Activated CD4-positive, alpha-beta T cell treated with anti-CD3 and anti-CD28 coated beads, Interleukin-2, Interleukin-6, amounts not matched to agents 100 ng/mL and 50 ng/mL, durations not matched to agents 16 hours and 8 hours (primary cell): ENCODE measurements around the gene RBL2.
A peak's percentile ranks its signal among the peaks of the same experiment; 100 is the strongest.

Experiments used
- DNase-seq: peaks from one replicate; pipeline ENCODE4 v3.0.0-alpha.2; 2020

The RBL2 gene

DNA sequence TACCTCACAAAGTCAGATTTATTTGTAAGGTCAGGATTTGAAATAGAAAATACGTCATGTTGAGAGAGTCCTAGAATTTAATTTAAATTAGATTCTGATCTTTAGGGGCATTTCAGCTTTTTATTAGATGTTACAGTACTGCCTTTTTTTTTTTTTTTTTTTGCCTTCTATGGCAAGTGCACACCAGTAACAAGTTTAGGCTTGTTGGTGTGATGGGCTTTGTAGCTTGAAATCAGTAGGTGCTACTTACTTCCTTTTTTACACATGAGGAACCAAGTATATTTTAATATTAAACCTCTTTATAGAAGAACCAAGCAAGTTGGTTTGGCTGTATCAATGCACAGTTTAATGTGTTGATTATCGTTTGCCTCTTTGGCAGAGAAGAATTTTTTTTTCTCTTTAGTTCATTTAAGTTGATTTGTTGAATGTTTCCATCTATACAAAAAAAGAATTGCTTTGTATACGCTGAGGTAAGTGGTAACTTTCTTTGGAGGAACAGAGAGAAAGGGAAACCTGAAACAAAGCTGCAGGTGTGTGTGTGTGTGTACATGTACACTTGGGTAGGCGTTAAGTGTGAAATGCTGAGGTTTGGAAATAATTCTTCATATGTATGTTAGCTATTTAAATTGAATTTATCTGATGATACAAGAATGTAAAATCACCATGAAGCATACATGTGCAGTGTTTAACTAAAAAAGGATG, 15.7 kb downstream of the RBL2 start:
- DNase-seq: no peak

GRCh38 chr16:53453928-53454327, 19.7 kb downstream of the RBL2 start:
- DNase-seq: peak; percentile 18

DNA sequence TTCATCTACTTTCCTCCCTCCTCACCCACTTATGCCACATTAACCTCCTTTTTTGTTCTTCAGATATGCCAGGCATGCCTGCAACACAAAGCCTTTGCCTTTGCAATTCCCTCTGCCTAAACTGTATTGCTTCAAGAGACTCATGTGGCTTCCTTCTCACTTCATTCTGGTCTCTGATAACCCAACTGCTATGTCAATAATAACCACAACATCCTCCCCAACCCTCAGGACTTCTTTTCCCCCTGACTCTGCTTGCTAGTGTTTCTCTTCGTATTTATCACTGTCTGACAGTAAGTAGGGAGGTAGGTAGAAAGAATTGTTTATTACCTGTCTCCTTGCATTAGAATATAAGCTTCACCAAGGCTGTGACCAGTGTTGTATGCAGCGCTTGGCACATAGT, 22.4 kb downstream of the RBL2 start:
- peak; percentile 79 for DNase-seq

DNA sequence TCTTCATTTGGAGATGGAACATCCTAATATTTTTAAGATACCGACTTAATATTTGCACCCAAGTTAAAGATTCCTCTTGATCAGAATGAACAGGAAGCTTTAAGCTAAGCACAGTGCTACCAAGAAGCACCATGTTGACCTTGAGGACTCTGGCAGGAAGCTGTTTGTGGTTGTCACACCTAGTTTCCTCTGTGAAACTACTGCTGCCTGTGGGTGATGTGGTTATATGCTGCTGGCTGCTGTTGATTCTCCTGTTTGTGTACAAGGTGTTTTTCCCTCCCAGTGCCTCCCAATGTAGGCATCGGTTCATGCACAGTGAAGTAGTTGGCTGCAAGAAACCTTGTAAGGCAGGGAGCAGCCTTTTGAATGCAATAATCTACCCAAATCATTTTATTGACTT, 23.4 kb downstream of the RBL2 start:
- DNase-seq: peak; percentile 91

DNA sequence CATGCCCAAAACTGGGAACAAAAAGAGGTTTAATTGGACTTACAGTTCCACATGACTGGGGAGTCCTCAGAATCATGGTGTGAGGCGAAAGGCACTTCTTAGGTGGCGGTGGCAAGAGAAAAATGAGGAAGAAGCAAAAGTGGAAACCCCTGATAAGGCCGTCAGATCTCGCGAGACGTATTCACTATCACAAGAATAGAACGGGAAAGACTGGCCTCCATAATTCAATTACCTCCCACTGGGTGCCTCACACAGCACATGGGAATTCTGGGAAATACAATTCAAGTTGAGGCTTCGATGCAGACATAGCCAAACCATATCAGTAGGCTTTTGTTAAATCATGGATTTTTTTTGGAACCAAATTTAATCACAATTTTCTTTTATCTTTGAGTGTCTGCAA, 24.4 kb downstream of the RBL2 start:
- DNase-seq: no peak

- DNase-seq: no peak
Measured at GRCh38 chr16:53465606-53466280, 31.5 kb downstream of the RBL2 start.

GRCh38 chr16:53476867-53477266, 42.6 kb downstream of the RBL2 start:
- DNase-seq: no peak

DNA sequence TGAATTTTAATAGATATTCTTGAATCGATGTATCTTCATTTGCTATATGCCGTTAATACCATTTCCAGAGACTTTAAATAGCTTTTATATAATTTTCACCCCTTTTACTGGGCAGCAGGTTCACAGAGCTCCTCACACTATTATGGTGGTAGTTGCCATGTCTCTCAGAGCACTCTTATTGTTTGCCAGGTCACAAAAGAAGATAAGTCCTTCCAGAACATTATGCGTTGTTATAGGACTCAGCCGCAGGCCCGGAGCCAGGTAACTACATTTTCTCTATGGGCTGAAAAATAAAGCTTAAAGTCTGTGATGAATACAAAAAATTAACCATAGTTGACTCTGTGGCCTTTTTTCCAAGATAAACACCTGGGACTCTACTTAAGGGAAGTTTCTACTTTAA, 44.7 kb downstream of the RBL2 start:
- no peak for DNase-seq

GRCh38 chr16:53480394-53480793, 46.1 kb downstream of the RBL2 start:
- DNase-seq: no peak

GRCh38 chr16:53482123-53482522, 47.9 kb downstream of the RBL2 start:
- DNase-seq: peak; percentile 41

- DNase-seq: no peak
Measured at GRCh38 chr16:53484542-53484941, 50.3 kb downstream of the RBL2 start.

DNA sequence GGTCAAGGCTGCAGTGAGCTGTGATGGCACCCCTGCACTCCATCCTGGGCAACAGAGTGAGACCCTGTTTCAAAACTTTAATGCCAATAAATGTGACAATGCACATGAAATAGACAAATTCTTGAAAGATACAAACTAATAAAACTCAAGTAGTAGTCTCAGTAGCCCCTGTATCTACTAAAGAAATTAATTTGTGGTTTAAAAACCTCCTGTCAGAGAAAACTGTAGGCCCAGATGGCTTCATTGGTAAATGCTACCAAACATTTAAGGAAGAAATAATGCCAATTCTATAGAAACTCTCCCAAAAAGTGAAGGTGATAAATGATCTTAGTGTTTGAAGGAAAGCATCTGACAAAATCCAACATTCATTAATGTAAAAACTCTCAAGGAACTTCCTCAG, 52.0 kb downstream of the RBL2 start:
- DNase-seq: no peak

- DNase-seq: no peak
Measured at GRCh38 chr16:53489755-53490154, 55.5 kb downstream of the RBL2 start.

- no peak for DNase-seq
Measured at GRCh38 chr16:53492503-53492902, 58.2 kb downstream of the RBL2 start.

GRCh38 chr16:53494636-53495035, 60.4 kb downstream of the RBL2 start:
- DNase-seq: no peak

- DNase-seq: no peak
Measured at GRCh38 chr16:53495325-53495724, 61.1 kb downstream of the RBL2 start.

DNA sequence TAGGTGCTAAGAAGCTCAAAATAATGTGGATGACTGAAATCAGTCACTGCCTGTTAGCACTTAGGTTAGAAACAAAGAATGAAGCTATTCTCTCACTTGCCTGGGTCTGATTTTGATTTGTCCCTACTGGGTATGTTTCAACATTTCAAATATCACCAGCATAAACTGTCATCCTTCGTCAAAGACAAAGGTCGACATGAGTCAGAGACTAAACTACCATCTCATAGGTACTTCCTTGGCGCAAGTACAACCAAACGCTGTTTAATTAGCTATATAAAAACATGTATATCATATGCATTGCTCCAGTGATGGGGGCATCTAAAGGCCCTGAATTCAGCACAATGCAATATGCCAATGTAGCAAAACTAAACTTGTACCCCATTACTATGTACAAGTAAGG, 64.7 kb downstream of the RBL2 start:
- no peak for DNase-seq

GRCh38 chr16:53501216-53501859, 67.1 kb downstream of the RBL2 start:
- no peak for DNase-seq

- peak; percentile 41 for DNase-seq
Measured at GRCh38 chr16:53502331-53503269, 68.3 kb downstream of the RBL2 start, which contains the start of gene AKTIP. Gene AKTIP (minus strand): TSS chr16:53503209. CDS start chr16:53500259, 2,950 bp downstream.

- peak; percentile 100 for DNase-seq
Measured at GRCh38 chr16:53503270-53503923, 69.1 kb downstream of the RBL2 start.

DNA sequence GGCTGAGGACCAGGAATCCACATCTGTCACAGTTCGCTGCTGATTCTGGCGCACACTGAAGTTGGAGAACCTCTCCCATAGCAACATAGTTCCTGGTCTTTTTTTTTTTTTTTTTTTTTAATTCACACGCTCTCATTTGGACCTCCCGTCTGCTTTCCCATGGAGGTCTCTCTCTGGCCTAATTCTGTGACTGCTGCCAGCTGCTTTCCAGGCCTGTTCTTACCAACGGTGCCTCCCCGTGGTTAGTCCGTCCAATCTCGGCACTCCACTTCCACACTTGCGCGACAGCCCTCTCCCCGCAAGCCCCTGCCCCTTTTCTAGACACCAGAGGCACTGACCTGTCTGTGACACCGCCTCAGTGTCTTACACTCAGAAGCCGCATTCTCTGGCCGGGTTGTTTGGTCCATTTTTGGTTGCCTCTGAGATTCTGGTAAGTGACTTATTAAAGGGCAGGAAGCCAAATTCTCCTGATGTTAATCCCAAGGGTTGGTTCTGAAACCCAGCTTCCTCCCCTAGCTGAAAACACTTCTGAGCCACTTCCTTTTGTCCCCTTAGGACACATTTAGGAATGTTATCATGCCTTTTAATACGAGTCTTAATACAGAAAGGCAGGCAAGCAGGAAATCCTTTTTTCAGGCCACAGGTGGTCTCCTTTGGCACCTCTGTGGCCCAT, 69.9 kb downstream of the RBL2 start:
- DNase-seq: peak; percentile 50

DNA sequence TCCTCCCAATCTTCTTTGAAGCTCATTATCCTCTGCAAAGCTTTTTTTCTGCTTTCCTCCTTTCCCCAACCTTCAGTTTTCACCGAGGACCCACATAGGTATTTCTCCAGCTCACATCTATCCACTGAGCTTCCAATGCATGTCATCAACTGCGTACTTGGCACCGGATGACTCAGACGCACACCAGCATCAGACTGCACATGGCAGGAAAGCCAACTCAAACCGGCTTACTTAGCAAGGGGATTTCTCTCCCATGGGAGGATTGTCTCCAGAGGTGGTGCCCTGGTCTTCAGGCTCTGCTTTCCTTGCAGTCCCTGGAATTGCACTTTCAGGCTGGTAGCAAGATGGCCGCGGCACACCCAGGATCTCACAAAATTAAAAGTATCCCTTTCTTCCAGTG, 70.4 kb downstream of the RBL2 start:
- peak; percentile 46 for DNase-seq
